Smooth muscle cell of trachea (primary cell): ENCODE results near the gene GZMB. TPM values are rescaled to one million over a fixed set of nuclear protein-coding genes. Genes with fewer than 3 reads are reported as not detected.

Experiments
- total RNA-seq: library from RNA; depleted of rRNA; stranded (reverse); fragments of >200 nt; gene quantifications from 2 replicates; pipeline ENCODE4 v1.2.1, GENCODE V29; 2014

Gene GZMB
- not detected in 2 replicates for total RNA-seq

GRCh38 chr14:24634158-24634557, at the start of gene GZMB:
Gene GZMB (minus strand): TSS chr14:24634190. CDS start chr14:24634160, 30 bp downstream.

GRCh38 chr14:24609655-24610344, 24.2 kb downstream of the GZMB start, which contains the start of gene GZMH:
Gene GZMH (minus strand): TSS chr14:24609685. CDS start chr14:24609613, 72 bp downstream.

Other genes with a start within 250 kb of the GZMB start
- gene NYNRIN, start 235.2 kb downstream of the GZMB start, total RNA-seq = 20.4 and 42.7 TPM in 2 replicates
- 4.1 and 11.4 TPM in 2 replicates for gene CBLN3, start 204.5 kb downstream of the GZMB start, total RNA-seq
- gene KHNYN, start 204.2 kb downstream of the GZMB start, total RNA-seq = 55.3 and 67.8 TPM in 2 replicates
- gene SDR39U1, start 191.4 kb downstream of the GZMB start, total RNA-seq = 12.4 and 16.4 TPM in 2 replicates
- gene CMA1, start 125.9 kb downstream of the GZMB start, total RNA-seq = not detected in 2 replicates
- not detected in 2 replicates for gene CTSG, start 57.9 kb downstream of the GZMB start, total RNA-seq
- gene GZMH, start 24.5 kb downstream of the GZMB start, total RNA-seq = not detected in 2 replicates